ENCODE results near the gene GPC6.

DNA sequence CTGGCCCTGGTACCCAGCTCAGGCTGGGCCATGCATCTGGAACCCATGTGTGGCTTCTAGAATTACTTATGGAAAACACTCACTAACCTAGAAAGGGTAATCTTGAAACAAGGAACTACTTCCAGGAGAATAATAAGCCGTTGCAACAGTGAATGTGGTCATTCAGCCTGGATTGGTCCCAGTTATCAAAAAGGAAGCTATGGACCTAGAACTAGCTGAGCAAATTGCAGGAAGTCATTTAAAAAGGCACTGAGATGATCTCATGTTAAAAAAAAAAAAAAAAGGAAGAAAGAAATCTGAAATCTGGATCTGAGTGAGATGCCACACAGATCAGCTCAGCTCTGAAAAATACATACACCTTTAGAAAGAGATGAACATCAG, 1193.3 kb downstream of the GPC6 start:
- TF ChIP-seq EZH2 (IDR thresholded peaks at IDR 0.05; ENCODE audit: insufficient read depth, poor library complexity, severe bottlenecking) (no peak), EZH2phosphoT487 (IDR thresholded peaks at IDR 0.05; ENCODE audit: insufficient read depth, low read depth) (no peak)

Data from GM23248 (cell line).